NOMO-1 (cell line): ENCODE results near the gene PRKN.
"Not testable (repeated sequence)": the region's sequence is repeated elsewhere in the genome, so short reads cannot be mapped to it uniquely, and the experiment has no call there.

ENCODE experiments used
- DNase-seq, 2 experiments: peaks; one replicate each; lab custom pipeline; 2025; ENCODE audit not compliant: unreplicated experiment in 2 of 2; lab: John Stamatoyannopoulos, UW

PRKN gene

GRCh38 chr6:161545741-161546140 lies 1181.8 kb downstream of the PRKN start:
- DNase-seq: no peak

- DNase-seq: no peak
Observed at GRCh38 chr6:161544801-161545480, 1182.6 kb downstream of the PRKN start.

- DNase-seq: no peak
Observed at GRCh38 chr6:161543684-161544309, 1183.8 kb downstream of the PRKN start.

DNA sequence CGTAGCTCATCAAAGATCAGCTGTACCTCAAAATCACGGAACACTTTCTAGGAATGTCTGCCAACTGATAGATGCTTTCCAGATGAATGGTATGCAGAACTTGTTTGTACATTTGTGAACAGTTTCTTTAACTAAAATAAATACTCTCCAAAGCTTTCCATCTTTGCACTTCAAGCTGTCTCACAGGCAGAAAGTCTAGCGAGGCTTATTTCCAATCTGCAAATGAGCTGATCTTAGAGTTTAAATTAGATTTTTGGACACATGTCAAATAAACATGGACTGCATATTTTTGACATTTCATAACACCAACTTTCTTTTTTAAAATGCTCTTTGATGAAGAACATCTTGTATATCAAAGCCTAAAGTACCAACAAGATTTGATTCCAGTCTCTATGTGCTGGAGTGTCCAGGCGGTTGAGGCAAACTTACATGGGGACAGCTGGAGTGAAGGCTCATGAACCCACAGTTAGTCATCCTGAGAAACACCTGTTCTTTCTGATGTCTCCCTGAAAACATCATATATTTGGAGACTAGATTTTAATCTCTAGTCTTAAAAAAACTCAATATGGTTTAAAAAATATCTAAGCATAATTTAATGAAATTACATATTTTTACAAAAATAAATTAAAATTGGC lies 1185.1 kb downstream of the PRKN start:
- DNase-seq: no peak

- no peak for DNase-seq
Observed at GRCh38 chr6:161540532-161540931, 1187.0 kb downstream of the PRKN start.

- no peak for DNase-seq
Observed at GRCh38 chr6:161536224-161536630, 1191.3 kb downstream of the PRKN start.

DNA sequence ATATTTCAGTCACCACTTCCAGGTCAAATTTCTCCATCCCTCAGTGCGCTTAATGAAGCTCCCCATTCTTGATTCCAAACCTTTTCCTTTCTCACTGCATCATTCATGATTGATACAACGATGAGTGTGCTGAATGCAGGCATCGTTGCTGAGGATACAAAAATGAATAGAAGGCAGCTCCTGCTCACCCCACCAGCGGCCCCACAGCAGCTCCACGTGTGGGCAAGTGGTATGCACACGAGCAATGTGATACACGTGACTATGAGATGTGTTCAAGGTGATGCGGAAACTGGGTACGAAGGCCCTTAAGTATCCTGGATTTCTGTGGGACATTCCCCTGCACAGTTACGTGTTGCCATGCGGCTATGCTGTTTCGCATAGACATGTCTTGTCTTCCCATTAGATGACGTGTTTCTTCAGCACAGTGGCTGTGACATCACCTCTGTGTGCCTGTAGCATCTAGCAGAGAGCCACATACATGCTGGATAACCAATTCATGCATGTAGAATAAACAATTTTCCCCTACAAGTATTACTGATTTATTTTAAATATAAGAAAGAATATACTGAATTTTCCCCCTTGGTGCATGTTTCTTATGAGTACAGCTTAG lies 1193.2 kb downstream of the PRKN start:
- no peak for DNase-seq

GRCh38 chr6:161533266-161533665 lies 1194.3 kb downstream of the PRKN start:
- no peak for DNase-seq

GRCh38 chr6:161532536-161532935 lies 1195.0 kb downstream of the PRKN start:
- DNase-seq: no peak

- DNase-seq: no peak
Observed at GRCh38 chr6:161526794-161527193, 1200.8 kb downstream of the PRKN start.

GRCh38 chr6:161523362-161523761 lies 1204.2 kb downstream of the PRKN start:
- no peak for DNase-seq

GRCh38 chr6:161522276-161522675 lies 1205.3 kb downstream of the PRKN start:
- DNase-seq: no peak

DNA sequence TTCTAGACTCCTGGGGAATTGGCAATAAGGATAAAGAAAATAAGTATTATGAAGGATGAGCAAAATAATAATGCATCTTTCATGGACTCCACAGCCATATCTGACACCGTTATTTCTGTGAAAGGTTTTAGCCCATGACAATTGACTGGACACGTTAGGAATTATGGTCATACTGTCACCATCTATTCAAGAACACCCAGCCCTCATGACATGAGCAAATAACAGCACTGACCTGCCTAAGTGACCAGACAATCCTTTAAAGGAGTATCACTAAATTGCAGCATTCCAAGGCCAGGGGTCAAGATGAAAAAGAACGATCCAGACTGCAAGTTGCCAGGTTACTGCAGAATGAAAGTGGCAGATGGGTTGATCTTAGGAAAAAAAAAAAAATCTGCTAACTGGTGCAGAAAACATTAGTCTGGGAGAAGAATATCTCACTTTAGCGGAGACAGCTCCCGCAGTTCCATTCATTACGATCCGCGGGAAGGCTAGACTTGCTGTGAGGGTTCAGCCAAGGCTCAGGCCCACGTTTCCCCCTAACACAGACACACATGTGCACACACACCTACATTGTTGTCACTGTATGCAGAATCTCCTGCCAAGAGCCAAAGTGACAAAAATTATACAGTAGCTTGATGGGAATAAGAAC lies 1216.0 kb downstream of the PRKN start:
- DNase-seq: no peak

DNA sequence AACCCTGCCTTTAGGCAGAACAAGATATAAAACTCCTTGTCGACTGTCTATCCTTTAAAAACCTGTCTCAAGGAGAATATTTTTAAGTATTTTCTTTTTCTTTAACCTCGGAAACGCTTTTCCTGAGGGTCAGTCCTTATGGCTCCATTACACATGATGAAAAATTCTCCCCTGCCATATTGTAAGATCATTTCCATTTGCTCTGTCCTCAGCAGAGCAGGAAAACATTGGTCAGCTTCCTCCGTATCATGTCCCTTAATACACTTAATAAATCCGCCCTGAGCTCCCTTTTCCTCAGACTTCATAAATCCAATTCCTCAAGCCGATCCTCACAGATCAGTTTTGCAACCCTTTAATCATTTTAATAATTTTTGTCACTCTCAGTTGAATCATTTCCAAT lies 1219.2 kb downstream of the PRKN start:
- no peak for DNase-seq

DNA sequence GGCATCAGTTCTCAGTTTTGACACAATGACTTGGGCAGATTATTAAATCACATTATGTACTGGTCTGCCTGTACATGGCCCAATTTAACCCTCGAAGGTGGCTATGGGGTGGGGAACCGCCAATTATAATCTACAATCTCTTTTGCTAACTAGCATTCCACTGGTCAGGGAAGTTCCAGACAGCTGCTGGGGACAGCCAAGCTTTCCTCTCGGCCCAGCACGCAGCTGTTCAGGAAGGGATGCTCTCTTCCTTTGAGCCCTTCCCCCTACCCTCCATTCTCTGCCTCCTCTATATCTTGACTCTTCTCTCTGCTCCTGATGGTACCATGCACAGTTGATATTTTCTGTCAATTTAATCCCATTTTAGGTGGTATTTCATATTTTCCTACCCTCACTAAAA lies 1220.2 kb downstream of the PRKN start:
- DNase-seq: no peak

- DNase-seq: no peak
Observed at GRCh38 chr6:161503570-161503969, 1224.0 kb downstream of the PRKN start.

GRCh38 chr6:161498881-161499280 lies 1228.7 kb downstream of the PRKN start:
- DNase-seq: no peak

DNA sequence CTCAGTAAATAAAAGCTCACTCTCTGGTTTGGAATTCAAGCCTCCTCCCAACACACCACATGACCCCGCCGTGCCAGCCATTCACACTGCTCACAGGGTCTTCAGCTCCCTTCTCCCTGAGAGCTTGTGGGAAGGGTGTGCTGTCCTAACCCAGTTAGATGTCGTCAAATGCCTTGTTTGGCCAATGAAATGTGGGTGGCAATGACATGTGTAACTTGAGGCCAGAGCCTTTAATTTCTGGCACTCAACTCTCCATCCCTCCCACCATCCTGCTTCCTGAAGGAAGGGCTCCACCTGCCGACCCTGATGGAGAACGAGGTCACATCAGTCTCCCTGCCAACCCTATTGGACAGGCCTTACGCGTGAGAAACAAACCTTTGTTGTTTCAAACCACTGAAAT lies 1229.2 kb downstream of the PRKN start:
- DNase-seq: no peak

DNA sequence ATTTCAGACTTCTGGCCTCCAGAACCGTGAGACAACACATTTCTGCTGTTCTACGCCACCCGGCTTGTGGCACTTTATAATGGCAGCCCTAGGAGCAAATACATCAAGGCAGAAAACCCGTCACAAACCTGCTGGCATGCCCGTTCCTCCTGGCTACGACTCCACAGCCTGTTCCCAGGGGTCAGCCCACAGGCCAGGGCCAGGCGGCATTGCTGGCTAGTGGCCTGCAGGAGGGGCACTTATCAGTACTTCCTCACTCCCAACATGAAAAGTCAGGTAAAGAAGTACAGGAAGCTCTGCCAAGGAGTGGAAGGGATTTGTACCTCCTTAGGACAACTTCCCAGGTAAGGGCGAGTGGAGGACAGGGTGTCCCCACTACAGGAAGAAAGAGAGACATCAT lies 1230.6 kb downstream of the PRKN start:
- no peak for DNase-seq

DNA sequence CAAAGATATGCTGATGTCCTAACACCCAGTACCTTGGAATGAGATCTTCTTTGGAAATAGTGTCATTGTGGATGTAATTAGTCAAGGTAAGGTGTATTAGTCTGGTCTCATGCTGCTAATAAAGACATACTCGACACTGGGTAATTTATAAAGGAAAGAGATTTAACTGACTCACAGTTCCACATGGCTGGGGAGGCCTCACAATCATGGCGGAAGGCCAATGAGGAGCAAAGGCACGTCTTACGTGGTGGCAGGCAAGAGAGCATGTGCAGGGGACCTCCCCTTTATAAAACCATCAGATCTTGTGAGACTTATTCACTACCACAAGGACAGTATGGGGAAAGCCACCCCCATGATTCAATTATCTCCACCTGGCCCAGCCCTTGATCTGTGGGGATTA lies 1231.3 kb downstream of the PRKN start:
- DNase-seq: not testable (repeated sequence)

DNA sequence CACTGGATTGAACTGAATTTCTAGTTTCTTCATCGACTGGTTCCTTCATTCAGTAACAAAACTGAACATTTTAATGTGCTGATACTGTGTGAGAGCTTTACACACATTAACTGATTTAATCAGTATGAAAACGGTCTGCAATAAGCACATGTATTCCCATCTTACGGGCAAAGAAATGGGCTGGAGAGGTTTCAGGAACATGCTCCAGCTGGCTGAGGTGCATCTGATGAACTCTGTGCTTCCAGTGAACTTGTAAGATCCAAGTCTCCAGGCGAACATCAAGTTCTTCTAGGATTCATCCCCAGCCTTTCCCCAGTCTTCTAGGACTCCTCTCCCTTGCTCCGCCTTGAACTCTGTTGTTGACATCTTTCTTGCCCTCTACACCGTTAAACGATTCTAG lies 1233.0 kb downstream of the PRKN start:
- no peak for DNase-seq
